Loucy (cell line): ENCODE measurements around the gene NEO1.

Experiments
- H2AFZ ChIP-seq: fragments of 200-600 bp; sonication (generic); 2 replicates; pipeline ENCODE4 v1.6.0; 2016; ENCODE audit warnings: antibody characterized with exemption, mild to moderate bottlenecking, low read length, moderate library complexity
- H3F3A ChIP-seq: fragments of 200-600 bp; 2 replicates; pipeline ENCODE4 v1.6.0; 2016; ENCODE audit warnings: antibody characterized with exemption, low read depth, mild to moderate bottlenecking
- H3K27me3 ChIP-seq: fragments of 200-600 bp; sonication (generic); 2 replicates; pipeline ENCODE4 v1.6.1; 2014; ENCODE audit warnings: low read length, mild to moderate bottlenecking; ENCODE audit not compliant: insufficient read depth, poor library complexity, severe bottlenecking
- H3K36me3 ChIP-seq: fragments of 200-600 bp; sonication (generic); 2 replicates; pipeline ENCODE4 v1.6.1; 2016; ENCODE audit warnings: low read length; ENCODE audit not compliant: insufficient read depth
- H3K4me1 ChIP-seq: fragments of 200-600 bp; sonication (generic); 2 replicates; pipeline ENCODE4 v1.5.1; 2014; ENCODE audit warnings: low read length, mild to moderate bottlenecking; ENCODE audit not compliant: insufficient read depth, poor library complexity, severe bottlenecking
- H3K4me2 ChIP-seq: fragments of 200-600 bp; sonication (generic); 2 replicates; pipeline ENCODE4 v1.6.0; 2014; ENCODE audit warnings: antibody characterized with exemption, low read length, low read depth, mild to moderate bottlenecking; ENCODE audit not compliant: poor library complexity, severe bottlenecking
- H3K4me3 ChIP-seq: fragments of 200-600 bp; sonication (generic); 2 replicates; pipeline ENCODE4 v1.5.1; 2014; ENCODE audit warnings: low read length, mild to moderate bottlenecking, mixed read lengths; ENCODE audit not compliant: poor library complexity, severe bottlenecking
- H3K79me2 ChIP-seq: fragments of 200-600 bp; sonication (generic); 2 replicates; pipeline ENCODE4 v1.6.1; 2014; ENCODE audit warnings: low read length; ENCODE audit not compliant: insufficient read depth
- H3K9ac ChIP-seq: fragments of 200-600 bp; sonication (generic); 2 replicates; pipeline ENCODE4 v1.6.0; 2014; ENCODE audit warnings: mild to moderate bottlenecking, low read depth, low read length, moderate library complexity; ENCODE audit not compliant: poor library complexity, severe bottlenecking
- H3K9me2 ChIP-seq: fragments of 200-600 bp; sonication (generic); replicated peaks from 2 replicates; pipeline ENCODE4 v1.6.1; 2016; ENCODE audit warnings: low read depth, low read length, mixed read lengths
- H3K9me3 ChIP-seq: fragments of 200-600 bp; sonication (generic); 2 replicates; pipeline ENCODE4 v1.6.1; 2014; ENCODE audit warnings: mild to moderate bottlenecking, antibody characterized with exemption, low read length, low read depth; ENCODE audit not compliant: insufficient read depth
- H4K20me1 ChIP-seq: fragments of 200-600 bp; sonication (generic); 2 replicates; pipeline ENCODE4 v1.6.0; 2014; ENCODE audit warnings: antibody characterized with exemption, low read length, mild to moderate bottlenecking; ENCODE audit not compliant: insufficient read depth, poor library complexity, severe bottlenecking
- EZH2phosphoT487 ChIP-seq: fragments of 200-600 bp; IDR thresholded peaks from 2 replicates; pipeline ENCODE4 v1.6.1; 2018; ENCODE audit warnings: antibody characterized with exemption, mild to moderate bottlenecking, moderate library complexity, borderline replicate concordance
- TF ChIP-seq, protein P1 (sequence below): fragments of 200-600 bp; sonication (generic); conservative IDR thresholded peaks from 2 replicates; pipeline ENCODE4 v1.5.1; 2014; ENCODE audit warnings: mild to moderate bottlenecking, antibody characterized with exemption, low read length

NEO1 gene

GRCh38 chr15:73275862-73276261, 223.6 kb downstream of the NEO1 start:
- Histone ChIP-seq H3K9me2 (no peaks in the 10 kb centered on the region), H3K4me2 (no peak overlapping the region), H2AFZ (no peak overlapping the region), H3K4me1 (peaks cover 4% of the 10 kb centered on the region), H4K20me1 (no peaks in the 10 kb centered on the region), H3K36me3 (no peaks in the 10 kb centered on the region), H3K9ac (no peak overlapping the region), H3K4me3 (no peak overlapping the region), H3K9me3 (no peaks in the 10 kb centered on the region), H3K27me3 (no peaks in the 10 kb centered on the region), H3F3A (no peaks in the 10 kb centered on the region), H3K79me2 (no peaks in the 10 kb centered on the region)
- no peak for TF ChIP-seq EZH2phosphoT487
- TF ChIP-seq, protein P1, sequence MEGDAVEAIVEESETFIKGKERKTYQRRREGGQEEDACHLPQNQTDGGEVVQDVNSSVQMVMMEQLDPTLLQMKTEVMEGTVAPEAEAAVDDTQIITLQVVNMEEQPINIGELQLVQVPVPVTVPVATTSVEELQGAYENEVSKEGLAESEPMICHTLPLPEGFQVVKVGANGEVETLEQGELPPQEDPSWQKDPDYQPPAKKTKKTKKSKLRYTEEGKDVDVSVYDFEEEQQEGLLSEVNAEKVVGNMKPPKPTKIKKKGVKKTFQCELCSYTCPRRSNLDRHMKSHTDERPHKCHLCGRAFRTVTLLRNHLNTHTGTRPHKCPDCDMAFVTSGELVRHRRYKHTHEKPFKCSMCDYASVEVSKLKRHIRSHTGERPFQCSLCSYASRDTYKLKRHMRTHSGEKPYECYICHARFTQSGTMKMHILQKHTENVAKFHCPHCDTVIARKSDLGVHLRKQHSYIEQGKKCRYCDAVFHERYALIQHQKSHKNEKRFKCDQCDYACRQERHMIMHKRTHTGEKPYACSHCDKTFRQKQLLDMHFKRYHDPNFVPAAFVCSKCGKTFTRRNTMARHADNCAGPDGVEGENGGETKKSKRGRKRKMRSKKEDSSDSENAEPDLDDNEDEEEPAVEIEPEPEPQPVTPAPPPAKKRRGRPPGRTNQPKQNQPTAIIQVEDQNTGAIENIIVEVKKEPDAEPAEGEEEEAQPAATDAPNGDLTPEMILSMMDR: no peak

GRCh38 chr15:73282567-73283365, 230.5 kb downstream of the NEO1 start:
- no peaks in the 10 kb centered on the region for H3K36me3 ChIP-seq
- TF ChIP-seq EZH2phosphoT487: no peak
- TF ChIP-seq, protein P1: no peak
- H3K9ac ChIP-seq: no peak overlapping the region
- H3K4me3 ChIP-seq: no peak overlapping the region
- H3K27me3 ChIP-seq: no peaks in the 10 kb centered on the region
- no peak overlapping the region for H3K4me2 ChIP-seq
- H3K9me3 ChIP-seq: no peaks in the 10 kb centered on the region
- H3K9me2 ChIP-seq: no peaks in the 10 kb centered on the region
- H3F3A ChIP-seq: no peaks in the 10 kb centered on the region
- H4K20me1 ChIP-seq: no peaks in the 10 kb centered on the region
- no peak overlapping the region for H2AFZ ChIP-seq
- H3K79me2 ChIP-seq: no peaks in the 10 kb centered on the region
- H3K4me1 ChIP-seq: no peaks in the 10 kb centered on the region

DNA sequence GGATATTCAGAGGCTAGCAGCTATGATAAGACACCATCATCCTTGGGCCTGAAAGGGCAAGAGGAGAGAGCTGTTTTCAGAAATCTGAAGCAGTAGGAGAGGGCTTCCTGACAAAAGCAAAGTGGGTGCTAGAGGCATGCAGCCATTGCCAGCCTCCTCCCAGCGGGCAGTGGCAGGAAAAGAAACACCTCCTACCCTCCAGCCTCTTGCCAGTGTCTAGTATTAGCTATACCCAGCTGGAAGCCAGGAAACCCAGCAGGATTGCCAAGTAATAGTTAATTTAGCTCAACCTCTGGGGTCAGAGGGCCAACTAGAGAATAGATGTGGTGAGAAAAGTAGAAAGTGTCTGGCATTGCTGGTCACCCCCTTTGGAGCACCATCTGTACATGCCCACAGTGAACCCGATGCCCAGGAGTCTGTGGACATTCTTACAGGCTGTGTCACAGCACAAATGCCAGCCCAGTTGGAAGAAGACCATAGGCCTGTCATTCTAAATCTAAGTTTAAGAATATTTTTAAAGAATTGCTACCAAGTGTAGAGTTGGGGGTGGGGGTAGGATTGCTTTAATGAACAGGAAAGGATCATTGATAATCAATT, 231.2 kb downstream of the NEO1 start:
- no peaks in the 10 kb centered on the region for H3K9me2 ChIP-seq
- no peaks in the 10 kb centered on the region for H3K9me3 ChIP-seq
- TF ChIP-seq, protein P1: no peak
- no peak for TF ChIP-seq EZH2phosphoT487
- no peaks in the 10 kb centered on the region for H3K79me2 ChIP-seq
- H3K9ac ChIP-seq: no peak overlapping the region
- no peaks in the 10 kb centered on the region for H3K4me1 ChIP-seq
- H4K20me1 ChIP-seq: no peaks in the 10 kb centered on the region
- H3K4me3 ChIP-seq: no peak overlapping the region
- H3K27me3 ChIP-seq: no peaks in the 10 kb centered on the region
- H3K4me2 ChIP-seq: no peak overlapping the region
- no peak overlapping the region for H2AFZ ChIP-seq
- H3F3A ChIP-seq: no peaks in the 10 kb centered on the region
- no peaks in the 10 kb centered on the region for H3K36me3 ChIP-seq
